T-helper 2 cell (primary cell): Measurements from ENCODE around the gene SART1.
"Not testable (repeated sequence)": the region's sequence is repeated elsewhere in the genome, so short reads cannot be mapped to it uniquely, and the experiment has no call there.

Experiments used
- DNase-seq, 5 experiments: peaks; one replicate each; pipeline versions ENCODE4 v3.0.0 to v3.0.0-alpha.2; 2012 to 2022

SART1 gene

DNA sequence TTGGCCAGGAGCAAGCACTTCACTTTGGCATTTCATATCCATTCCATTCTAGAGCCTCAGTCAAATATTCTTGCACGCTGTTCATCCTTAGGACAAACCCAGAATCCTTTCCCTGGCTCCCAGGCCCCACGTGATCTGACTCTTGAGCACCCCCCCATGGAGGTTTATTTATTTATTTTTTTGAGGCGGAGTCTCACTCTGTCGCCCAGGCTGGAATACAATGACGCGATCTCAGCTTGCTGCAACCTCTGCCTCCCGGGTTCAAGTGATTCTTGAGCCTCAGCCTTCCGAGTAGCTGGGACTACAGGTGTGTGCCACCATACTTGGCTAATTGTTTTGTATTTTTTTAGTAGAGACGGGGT is 29.0 kb upstream of the SART1 start:
- DNase-seq = no peak

DNA sequence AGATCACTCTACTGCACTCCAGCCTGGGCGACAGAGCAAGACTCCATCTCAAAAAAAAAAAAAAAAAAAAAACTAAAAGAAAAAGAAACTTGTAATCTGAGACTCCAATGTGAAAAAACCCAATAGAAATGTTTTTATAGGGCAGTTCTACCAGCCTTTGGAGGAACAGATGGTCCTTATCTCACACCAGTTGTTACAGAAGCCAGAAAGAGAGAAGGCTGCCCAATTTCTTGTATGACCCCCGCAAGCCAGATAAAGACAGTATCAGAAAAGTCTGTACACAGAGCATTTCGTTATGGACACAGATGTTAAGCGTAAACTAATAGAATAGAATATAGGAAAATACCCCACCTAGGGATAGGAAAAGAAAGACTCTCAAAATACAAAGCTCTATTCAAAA is 27.5 kb upstream of the SART1 start:
- no peak for DNase-seq

DNA sequence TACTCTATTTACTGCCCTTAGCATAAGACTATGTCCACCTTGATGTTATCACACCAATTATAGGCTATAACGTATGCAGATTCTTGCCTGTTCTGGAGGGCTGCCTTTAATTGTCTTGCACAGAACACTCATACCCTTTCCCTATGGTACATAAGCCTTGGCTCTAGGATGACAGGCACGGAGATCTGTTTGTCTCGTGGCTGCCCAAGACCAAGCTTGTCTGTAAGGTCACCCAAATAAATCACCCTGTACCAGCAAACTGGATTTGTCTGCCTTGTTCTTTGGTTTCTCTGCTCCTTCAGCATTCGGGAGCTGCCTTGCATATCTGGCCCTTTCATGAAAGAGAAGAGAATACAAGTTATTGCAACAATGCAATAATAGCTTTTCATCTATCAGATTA is 23.8 kb upstream of the SART1 start:
- no peak for DNase-seq

DNA sequence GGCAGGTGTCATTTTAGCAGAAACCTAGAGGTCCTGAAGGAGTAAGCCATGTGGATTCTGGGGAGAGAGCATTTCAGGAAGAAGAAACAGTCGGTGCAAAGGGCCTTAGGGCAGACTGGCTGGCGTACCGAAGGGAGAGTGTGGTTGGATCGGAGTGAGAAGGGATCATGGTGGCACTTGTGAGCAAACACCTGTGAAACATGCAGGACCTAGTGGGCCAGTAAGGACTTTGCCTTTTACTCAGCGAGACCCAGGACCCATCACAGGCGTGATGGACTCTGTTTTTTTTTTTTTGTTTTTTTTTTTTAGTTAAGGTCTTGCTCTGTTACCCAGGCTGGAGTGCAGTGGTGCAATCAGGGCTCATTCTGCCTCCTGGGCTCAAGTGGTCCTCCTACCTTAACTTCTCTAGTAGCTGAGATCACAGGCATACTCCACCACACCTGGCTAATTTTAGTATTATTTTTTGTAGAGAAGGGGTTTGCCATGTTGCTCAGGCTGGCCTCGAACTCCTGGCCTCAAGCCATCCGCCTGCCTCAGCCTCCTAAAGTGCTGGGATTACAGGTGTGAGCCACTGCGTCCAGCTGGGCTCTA is 19.7 kb upstream of the SART1 start:
- DNase-seq = no peak

DNA sequence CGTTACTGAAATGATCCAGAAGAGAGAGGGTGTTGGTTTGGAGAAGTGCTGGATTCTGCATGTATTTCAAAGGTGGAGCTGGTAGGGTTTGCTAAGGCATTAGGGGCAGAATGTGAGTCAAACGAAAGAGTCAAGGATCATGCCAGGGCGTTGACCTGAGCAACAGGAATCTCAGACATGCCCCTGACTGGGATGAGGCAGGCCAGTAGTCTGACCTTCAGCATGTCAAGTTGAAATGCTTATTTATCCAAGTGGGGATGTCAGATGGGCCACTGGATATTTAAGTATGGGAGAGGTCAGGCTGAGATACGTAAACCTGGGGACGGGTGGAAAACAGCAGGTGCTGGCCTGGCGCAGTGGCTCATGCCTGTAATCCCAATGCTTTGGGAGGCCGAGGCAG is 19.0 kb upstream of the SART1 start:
- no peak for DNase-seq

DNA sequence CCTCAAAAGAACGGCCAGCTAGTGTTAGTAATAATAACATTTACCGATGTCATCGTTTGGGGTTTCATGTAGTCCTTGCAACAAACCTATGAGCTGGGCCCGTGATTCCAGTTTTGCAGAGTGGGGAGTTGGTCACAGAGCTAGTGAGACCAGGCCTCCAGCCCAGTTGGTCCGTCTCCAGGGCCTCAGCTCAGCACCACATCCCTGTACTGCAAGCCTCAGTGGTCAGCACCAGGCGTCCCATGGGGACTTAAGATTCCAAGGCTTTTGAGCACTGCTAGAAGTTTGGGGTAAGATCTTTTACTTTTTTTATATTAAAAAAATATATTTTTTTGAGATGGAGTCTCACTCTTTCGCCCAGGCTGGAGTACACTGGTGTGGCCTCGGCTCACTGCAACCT is 17.3 kb upstream of the SART1 start:
- DNase-seq = no peak

DNA sequence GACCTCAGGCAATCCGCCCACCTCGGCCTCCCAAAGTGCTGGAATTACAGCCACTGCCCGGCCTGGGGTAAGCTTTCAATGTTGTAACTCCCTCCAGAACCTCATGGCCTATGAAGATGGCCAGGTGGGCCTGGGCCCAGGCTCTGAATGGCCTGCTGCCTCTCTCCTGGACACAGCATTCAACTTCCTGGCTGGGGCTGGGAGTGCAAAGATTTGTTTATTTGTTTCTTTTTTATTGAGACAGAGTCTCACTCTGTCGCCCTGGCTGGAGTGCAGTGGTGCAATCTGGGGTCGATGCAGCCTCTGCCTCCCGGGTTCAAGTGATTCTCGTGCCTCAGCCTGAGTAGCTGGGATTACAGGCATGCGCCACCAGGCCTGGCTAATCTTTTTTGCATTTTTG is 16.8 kb upstream of the SART1 start:
- no peak for DNase-seq

DNA sequence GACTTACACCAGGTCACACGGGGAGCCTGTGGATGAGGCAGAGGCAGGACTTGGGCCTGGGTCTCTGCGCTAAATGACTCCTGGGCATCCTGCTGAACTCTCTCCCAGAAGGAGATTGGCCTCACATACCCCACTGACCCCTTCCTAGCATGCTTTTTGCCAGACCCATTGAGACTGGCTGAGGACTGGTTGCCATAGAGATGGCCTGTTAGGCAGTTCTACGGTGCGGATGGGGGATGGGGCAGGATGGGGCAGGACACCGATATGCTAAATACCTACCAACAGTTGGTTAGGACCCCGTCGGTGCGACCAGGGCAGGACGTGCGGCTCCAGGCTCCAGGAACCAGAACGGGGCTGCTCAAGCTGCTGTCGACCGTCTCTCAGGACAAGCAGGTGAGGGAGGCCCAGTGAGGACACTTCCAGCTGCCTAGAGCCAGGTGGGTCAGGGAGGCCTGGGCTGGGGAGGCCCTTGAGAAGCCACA is 16.1 kb upstream of the SART1 start, which contains the start of gene TSGA10IP:
Gene TSGA10IP, plus strand, starts transcription at position 51 of the 482 bp plus-strand sequence. Its CDS starts 196 bp downstream, at position 247.
- DNase-seq = no peak

DNA sequence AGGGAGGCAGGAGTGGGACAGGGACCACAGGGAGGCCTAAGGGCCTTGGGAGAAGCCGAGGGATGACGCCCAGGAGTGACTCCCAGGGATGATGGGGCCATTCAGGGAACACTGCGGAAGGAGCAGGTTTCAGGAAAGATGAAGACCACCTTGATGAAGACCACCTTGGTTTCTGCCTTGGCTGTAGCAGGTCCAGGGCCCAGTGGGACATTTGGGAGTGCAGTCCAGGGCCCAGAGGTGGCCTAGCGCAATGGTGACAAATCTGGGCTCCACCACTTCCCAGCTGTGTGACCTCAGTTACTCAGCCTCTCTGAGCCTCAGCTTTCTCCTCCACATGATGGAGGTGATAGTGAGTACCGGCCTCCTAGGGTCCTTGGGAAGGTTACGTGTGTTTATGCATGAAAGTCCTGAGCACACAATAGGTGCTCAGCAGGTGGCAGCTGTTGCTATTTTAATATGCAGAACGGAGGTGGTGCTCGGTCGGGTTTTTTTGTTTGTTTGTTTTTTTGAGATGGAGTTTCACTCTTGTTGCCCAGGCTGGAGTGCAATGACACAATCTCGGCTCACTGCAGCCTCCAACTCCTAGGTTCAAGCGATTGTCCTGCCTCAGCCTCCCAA is 15.5 kb upstream of the SART1 start:
- no peak for DNase-seq

DNA sequence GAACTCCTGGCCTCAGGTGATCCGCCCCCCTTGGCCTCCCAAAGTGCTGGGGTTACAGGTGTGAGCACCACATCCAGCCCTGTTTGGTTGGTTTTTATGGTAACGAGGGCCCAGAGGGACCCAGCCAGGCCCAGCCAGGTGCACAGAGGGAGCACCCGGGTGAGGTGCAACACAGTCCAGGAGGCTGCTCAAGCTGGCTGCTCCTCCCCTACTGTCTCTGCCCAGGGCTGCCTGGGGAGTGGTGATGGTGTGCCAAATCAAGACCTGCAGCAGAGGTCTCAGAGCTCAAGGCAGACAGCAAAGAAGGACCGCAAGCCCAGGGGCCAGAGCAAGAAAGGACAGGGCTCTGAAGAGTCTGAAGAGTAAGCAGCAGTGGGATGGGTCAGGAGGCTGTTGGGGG is 14.9 kb upstream of the SART1 start:
- no peak for DNase-seq

DNA sequence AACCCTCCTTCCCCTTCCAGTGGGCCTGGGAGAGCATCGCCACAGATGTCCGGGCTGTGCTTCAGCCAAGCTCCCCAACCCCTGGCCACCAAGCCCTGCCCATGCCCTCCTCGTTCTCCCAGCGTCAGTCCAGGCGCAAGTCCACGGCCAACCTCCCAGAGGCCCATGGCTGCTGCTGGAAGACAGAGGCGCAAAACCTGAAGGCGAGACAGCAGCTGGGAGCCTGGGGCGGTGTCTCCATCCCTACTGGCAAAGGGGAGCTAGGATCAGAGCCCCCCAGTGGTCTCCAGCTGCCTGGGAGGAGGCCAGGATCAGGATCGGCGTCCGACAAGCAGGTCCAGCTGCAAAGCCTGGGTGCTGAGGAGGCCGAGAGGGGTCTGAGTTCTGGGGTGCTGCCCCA is 14.4 kb upstream of the SART1 start:
- no peak for DNase-seq

DNA sequence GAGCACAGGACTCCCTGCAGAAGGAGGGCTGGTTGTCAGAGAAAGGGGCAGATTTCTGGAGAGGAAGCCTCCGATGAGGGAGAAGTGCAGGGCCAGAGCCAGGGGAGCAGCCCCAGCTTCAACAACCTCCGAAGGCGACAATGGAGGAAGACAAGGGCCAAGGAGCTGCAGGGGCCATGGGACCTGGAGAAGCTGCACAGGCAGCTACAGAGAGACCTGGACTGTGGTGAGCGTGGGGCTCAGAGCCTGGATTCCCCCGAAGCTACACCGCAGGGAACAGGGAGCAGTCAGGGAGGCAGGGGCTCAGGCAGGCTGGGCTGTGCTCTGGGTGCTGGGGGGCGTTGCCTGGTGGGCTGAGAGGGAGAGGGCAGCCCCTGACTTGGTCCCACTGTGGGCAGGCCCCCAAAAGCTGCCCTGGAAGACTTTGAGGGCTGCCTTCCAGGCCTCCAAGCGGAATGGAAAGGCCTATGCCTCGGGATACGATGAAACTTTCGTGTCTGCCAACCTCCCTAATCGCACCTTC is 13.9 kb upstream of the SART1 start:
- no peak for DNase-seq

DNA sequence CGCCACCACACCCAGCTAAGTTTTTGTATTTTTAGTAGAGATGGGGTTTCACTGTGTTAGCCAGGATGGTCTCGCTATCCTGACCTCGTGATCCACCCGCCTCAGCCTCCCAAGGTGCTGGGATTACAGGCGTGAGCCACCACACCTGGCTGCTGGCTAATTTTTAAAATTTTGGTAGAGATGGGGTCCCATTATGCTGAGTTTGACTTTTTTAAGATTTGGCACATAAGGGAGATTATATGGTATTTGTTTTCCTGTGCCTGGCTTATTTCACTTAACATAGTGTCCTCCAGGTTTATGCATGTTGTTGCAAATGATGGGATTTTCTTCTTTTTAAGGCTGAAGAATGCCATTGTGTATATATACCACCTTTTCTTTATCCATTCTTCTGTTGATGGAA is 10.8 kb upstream of the SART1 start:
- not testable (repeated sequence) for DNase-seq

DNA sequence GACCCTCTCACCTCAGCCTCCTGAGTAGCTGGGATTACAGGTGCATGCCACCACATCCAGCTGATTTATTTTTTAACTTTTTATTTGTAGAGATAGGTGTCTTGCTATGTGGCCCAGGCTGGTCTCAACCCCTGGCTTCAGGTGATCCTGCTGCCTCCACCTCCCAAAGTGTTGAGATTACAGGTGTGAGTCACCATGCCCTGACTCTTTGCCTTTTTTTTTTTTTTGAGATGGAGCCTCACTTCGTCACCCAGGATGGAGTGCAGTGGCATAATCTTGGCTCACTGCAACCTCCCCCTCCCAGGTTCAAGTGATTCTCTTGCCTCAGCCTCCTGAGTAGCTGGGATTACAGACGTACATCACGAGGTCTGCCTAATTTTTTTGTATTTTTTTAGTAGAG is 9.9 kb upstream of the SART1 start:
- not testable (repeated sequence) for DNase-seq

DNA sequence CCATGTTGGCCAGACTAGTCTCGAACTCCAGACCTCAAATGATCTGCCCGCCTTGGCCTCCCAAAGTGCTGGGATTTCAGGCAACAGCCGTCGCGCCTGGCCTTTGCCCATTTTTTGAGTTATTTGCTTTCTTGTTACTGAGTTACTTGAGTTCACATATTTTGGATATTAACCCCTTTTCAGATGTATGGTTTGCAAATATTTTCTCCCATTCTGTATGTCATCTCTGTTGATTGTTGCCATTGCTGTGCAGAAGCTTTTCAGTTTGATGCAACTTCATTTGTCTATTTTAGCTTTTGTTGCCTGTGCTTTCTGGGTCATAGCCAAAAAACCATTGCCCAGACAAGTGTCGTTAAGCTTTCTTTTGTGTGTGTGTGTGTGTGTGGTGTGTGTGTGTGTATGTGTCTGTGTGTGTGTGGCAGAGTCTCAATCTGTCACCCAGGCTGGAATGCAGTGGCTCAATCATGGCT is 9.4 kb upstream of the SART1 start:
- DNase-seq = no peak

DNA sequence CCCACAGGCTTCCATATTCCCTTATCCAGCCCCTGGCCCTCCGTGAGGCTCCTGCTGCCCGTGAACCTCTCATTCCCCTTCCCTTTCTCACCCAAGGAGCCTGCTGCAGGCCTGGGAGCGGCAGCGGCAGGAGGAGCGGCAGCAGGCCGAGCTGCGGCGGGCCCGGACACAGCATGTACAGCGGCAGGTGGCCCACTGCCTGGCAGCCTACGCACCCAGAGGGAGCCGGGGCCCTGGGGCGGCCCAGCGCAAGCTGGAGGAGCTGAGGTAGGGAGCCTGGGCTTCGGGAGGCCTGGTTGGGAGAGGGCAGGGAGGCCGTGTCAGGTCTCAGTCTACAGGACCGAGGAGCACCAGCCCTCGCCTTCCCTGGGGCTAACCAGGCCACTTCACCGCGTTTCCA is 8.1 kb upstream of the SART1 start:
- no peak for DNase-seq

DNA sequence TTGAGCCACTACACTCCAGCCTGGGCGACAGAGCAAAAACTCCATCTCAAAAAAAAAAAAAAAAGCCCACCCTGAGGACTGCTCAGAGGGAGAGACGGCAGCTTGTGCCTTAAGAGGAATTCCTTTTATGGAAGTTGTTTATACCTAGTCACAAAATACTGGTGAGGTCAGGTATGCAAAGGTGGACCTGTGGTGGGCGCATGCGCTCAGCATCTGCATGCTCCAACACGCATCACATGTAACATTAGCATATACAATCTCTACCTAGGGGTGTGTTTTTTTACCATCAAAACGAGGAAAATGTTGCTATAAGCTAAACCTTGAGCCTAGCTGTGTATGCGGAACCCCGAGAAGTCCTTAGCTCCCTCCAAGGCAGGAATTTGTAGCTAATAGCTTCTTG is 6.8 kb upstream of the SART1 start:
- DNase-seq = no peak

DNA sequence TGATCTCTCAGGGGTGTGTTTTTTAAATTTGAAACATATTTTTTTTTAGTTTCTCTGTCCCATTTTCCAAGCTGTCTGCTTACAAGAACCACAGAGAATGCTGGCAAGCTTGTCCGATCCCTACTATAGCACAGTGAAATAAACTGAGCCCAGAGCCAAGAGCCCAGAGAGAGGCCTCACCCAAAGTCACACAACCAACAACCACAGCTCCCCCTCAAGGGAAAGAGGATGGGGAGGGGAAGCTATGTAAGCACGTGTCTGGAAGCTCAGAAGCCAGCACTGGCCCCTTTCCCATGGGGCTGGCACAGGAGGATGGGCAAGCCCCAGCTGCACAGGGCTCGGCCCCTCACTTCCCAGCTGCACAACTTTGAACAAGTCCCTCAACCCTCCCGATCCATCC is 3.2 kb upstream of the SART1 start:
- no peak for DNase-seq

DNA sequence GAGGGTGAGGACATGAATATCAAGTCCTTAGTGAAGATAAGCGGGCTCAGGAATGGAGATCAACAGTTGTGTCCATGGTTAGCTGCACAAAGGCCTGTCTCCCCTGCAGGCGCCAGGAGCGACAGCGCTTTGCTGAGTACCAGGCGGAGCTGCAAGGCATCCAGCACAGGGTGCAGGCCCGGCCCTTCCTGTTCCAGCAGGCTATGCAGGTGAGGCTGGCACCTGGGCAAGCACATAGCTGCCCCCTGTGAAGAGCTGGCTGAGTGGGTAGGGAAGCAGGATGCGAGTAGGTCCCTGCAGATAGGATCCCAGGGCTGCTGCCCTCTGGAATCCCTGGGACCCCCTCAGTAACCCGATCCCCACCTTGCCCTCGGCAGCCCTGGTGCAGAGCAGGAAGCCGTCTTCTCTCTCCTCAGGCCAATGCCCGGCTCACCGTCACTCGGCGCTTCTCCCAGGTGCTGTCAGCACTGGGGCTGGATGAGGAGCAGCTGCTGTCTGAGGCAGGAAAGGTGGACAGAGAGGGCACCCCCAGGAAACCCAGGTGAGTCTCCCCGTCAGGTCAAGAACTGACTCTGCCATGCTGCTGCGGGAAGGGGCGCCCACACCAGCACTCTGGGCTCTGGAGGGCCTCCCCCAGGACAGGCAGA is 2.6 kb upstream of the SART1 start:
- no peak for DNase-seq

DNA sequence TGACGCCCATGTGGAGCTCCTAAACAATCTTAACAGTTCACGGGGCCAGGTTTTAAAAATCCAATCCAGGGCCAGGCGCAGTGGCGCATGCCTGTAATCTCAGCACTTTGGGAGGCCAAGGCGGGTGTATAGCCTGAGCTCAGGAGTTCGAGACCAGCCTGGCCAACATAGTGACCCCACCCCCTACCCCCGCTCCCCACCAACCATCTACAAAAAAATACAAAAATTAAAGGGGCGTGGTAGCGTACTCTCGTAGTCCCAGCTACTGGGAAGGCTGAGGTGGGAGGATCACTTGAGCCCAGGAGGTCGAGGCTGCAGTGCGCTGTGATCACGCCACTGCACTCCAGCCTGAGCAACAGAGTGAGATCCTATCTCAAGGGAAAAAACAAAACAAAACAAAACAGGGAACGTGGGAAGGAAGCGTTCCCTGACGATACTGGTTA is 689 bp upstream of the SART1 start:
- peak in 1 of 5 experiments; percentile 7 for DNase-seq

DNA sequence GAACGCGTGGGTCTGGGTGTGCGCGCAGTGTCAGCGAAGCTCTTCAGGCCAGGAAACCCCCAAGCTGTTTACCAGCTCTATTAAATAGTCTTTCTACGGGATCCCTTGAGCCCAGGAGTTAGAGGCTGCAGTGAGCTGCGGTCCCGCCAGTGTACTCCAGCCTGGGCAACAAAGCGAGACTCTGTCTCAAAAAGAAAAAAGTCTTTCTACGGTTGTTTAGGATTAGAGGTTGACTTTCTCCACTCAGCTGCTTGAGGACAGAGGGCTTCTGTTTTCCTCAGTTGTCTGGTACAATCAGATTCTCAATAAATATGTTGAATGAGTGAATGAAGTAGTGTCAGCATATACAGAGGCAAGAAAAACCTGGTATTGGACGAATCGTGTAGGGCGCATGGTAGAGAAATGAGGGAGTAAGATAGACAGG is 619 bp downstream of the SART1 start:
- DNase-seq = no peak

DNA sequence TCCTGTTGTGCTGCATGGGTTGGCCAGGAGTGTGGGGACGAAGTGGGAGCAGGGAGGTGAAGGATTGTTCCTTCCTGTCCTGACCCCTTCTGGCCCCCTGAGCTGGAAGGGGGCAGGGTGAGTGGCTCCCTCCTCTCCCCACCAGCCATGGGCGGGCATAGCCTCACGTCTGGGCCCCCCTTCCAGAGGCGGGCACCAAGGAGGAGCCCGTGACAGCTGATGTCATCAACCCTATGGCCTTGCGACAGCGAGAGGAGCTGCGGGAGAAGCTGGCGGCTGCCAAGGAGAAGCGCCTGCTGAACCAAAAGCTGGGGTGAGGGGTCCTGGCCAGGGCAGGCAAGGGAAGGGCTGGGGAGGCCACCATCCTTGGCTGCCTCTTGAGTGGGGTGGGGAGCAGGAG is 3.4 kb downstream of the SART1 start:
- no peak for DNase-seq

DNA sequence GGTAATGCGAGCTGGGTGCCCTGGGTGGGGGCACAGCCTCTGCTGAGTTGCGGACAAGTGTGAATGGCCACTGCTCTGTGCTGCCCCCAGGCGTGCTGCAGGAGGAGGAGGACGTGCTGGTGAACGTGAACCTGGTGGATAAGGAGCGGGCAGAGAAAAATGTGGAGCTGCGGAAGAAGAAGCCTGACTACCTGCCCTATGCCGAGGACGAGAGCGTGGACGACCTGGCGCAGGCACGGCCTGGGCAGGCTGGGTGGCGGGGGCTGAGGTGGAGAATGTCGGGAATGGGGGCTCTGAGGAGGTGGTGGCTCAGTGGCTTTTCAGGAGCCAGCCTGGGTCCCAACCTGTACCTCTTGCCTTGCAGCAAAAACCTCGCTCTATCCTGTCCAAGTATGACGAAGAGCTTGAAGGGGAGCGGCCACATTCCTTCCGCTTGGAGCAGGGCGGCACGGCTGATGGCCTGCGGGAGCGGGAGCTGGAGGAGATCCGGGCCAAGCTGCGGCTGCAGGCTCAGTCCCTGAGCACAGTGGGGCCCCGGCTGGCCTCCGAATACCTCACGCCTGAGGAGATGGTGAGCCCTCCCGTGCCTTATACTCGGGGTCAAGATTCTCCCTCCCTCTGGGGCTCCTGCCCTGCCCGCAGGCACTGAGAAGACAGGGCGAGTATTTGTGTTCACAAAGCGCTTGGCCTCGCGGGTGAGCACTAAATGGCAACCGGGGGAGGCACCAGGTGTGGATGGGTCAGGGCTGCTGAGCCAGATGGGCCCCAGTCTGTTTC is 4.6 kb downstream of the SART1 start:
- DNase-seq = no peak
